Ramos (cell line): Measurements from ENCODE around the gene PFKFB3.

Experiments
- in situ Hi-C: fragments of 300-500 bp; cut with MboI; formaldehyde crosslinking; loops from one replicate; pipeline ENCODE4 v1.14.3; 2022; ENCODE audit warnings: low sequenced_read_pairs; ENCODE audit not compliant: unreplicated experiment

The PFKFB3 gene

DNA sequence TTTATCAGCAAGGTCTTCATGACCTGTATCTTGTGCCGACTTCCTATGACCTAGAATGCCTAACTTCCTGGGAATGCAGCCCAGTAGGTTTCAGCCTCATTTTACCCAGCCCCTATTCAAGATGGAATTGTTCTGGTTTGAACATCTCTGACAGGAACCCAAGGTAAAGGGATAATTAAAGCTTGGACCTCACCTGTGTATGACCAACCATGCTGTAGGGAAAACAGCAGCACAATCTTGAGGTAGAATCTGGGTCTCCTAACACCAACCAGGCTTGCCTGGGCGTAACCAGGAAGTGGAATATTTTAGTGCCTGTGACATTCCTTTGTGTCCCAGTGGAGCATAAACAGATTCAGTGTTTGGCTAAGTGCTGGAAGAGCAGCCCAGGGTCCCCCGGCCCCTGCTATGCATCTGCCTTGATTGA, 94.1 kb downstream of the PFKFB3 start:
- in situ Hi-C loops, result no loop called here

DNA sequence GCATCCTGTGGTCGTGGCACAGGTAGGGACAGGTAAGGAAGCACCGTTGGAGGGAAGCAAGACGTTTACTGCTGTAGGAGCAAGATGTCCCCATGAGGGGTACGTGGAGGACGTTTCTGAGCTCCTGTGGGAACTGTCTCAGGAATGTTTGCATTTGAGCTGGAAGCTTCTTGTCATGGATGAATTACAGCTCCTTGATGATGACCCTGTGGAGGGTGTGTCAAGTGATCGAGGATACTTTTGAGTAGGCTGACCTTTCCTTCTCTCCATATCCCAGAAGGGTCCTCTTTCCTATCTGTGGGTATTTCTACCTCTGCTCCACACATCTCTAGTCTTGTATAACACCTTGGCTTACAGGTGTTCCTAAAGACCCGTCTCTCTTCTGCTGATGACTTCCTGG, 94.8 kb downstream of the PFKFB3 start:
- in situ Hi-C loops, result no loop called here

DNA sequence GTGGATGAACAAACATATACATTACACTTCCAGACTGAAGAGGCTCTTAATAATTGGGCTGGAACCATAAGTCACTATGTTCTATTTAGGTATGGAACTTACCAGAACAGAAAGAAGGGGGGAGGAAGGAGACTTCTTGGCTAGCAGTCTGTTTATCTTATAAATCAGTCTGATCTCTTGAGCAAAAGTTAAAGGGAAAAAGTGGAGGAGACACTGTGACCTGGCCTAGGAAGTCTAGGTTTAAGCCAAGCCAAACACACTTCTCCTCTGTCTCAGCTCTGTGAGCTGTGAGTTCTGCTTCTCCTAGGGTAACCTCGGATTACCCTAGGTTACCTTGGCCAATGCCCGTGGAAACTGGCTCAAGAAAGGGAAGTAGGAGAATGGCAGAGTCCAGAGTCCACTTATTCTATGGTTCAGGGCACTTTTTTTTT, 95.2 kb downstream of the PFKFB3 start:
- in situ Hi-C loops, result no loop called here

DNA sequence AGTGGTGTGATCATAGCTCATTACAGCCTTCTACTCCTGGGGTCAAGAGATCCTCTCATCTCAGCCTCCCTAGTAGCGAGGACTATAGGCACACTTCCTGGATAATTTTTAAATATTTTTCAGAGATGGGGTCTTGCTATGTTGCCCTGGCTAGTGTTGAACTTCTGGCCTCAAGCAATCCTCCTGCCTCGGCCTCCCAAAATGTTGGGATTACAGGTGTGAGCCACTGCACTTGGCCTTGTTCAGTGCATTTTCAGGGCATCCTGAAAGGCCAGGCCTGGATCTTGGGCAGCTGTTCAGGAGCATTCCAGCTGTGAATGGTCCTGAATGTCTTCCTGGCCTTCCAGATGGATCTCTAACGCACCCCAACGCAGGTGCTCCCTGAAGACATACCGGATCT, 95.7 kb downstream of the PFKFB3 start:
- in situ Hi-C loops, result no loop called here

- in situ Hi-C loops, result no loop called here
These were observed 96.5 kb downstream of the PFKFB3 start for GRCh38 chr10:6299234-6299633.

- in situ Hi-C loops, result no loop called here
These were observed 97.0 kb downstream of the PFKFB3 start for GRCh38 chr10:6299743-6300105.

DNA sequence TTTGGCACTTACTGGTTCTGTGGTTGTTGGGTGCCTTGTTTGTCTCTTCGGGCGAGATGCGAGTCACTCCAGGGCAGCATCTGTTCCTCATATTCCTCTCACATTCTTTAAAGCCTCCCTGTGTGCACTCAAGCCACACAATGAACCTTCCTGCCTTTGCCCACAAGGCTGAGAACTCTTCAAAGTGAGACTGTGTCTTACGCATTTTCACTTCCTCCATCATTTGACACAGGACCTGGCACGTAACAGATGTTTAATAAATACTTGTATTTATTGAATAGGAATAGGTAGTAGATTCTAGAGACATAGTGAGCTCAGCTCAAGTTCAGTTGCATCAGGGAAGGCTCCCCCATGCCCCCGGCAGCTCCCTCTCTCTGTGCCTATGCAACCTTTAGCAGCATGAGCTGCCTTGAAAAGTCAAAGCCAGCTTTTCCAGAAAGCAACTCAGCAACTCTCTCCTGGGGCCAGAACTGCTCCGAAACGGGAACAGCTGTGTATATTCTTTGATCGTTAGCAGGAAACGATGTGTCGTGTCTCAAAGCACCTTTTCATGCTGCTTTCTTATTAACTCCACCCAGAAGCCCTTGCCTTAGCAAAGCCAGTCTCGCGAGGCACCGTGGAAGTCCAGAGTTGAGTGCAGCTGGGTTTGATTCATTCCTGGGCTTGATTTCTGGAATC, 97.5 kb downstream of the PFKFB3 start:
- in situ Hi-C loops, result no loop called here

DNA sequence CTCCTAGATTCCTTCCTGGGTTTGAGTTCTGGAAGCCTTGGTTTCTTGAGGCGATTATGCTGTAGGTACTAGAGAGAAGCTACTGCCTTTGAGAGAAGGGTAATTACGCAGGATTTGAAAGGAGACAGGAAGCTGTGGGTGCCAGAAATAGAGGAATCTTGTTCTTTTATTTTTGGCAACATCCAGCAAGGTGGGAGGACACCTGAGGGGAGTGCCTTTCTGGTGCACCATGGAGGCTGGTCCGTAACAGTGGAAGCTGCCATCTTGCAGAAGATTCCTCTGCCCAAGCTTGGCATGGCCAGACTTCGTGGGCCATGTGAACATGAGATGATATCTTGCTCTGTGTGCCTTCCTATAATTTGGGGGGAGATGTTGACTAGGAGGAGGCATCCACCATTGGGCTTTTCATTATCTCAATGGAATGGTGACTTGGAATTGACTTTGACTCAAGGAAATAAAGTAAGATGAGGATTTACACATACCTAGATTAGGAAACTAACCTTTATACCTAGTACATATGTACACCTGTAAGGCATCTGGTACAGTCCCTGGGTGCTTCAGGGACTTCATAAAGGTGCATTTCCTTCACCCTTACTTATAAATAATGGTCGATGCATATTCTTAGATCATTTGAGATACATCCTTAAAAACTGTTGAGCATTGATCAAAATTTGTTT, 98.2 kb downstream of the PFKFB3 start:
- in situ Hi-C loops, result no loop called here

- in situ Hi-C loops, result no loop called here
These were observed 98.8 kb downstream of the PFKFB3 start for GRCh38 chr10:6301488-6302075.
